GM21447 (cell line): ENCODE data around the gene OCSTAMP.

Source experiments
- ATAC-seq: cut with Tn5 transposase; IDR thresholded peaks from one replicate; pipeline ENCODE4 v1.9.1; 2021; ENCODE audit not compliant: unreplicated experiment

OCSTAMP gene

GRCh38 chr20:46520976-46521579, 29.4 kb downstream of the OCSTAMP start:
- no peak for ATAC-seq

- ATAC-seq = no peak
Measured at GRCh38 chr20:46520540-46520939, 29.9 kb downstream of the OCSTAMP start.

DNA sequence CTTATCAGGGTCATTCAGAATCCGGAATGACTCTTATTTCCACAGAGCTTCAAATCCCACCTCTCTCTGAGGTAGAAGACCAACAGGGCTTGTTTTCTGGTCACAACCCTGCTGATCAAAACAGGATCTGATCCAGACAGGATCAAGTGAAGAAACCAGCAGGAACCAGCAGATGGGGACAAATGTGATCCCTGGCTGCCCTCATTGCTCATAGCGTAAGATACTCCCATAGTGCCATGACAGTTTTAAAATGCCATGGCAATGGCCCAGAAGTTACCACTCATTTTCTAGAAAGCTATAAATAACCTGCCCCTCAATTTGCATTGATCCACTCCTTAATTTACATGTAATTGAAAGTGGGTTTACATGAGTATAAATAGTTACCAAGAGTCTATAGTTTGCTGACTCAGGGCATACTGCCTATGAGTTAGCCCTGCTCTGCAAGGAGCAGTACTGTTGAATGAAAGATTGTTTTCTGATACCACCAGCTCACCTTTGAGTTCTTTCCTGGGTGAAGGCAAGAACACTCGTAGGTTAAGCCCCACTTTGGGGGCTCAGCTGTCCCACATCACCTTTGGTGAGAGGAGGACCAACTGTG, 30.9 kb downstream of the OCSTAMP start:
- ATAC-seq = no peak

DNA sequence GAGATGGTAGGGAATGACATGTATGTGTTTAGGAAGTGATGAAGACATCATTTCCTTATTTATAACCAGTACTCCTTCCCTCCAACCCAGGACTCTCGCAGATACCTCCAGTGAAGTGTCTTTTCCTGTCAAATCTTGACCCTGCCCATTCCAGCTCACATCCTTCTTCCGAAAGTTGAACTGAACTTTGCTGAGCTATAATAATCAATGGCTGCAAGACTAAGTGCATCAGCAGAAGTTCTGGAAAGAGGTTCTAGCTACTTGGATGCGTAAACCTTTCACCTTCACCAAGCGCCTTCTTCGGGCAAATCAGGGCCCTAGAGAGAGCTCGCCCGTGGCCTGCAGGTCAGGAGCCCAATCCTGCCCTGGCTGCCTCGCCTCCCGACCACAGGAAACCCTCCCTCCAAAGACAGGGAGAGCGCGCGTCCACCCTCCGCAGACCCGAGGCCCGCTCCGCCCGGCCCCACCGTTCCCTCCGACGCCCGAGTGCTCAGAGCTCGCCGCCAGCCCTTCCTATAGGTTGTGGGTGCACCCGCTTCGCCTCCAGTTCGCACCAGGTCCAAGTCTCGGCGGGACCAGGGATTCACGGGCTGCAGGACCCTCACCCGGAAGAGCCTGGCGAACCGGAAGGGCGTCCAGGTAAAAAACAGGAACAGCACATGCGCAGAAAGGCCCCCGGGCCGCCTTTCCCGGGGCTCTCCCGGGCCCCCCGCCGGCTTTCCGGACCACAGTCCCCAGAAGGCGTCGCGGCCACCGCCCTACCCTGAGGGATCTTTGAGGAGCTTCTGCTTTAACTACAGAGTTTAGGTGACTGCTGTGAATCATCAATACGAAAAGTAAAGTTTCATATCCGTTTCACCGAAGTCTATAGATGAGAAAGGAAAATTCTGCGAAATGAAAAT, 37.3 kb downstream of the OCSTAMP start, which contains the start of gene ZNF334:
Gene ZNF334, minus strand, starts transcription at position 617 of the 902 bp plus-strand sequence. CDS start 1,457 bp downstream, outside the sequence.
- ATAC-seq = peak; percentile 85

- ATAC-seq = no peak
Measured at GRCh38 chr20:46509523-46509922, 40.9 kb downstream of the OCSTAMP start.

DNA sequence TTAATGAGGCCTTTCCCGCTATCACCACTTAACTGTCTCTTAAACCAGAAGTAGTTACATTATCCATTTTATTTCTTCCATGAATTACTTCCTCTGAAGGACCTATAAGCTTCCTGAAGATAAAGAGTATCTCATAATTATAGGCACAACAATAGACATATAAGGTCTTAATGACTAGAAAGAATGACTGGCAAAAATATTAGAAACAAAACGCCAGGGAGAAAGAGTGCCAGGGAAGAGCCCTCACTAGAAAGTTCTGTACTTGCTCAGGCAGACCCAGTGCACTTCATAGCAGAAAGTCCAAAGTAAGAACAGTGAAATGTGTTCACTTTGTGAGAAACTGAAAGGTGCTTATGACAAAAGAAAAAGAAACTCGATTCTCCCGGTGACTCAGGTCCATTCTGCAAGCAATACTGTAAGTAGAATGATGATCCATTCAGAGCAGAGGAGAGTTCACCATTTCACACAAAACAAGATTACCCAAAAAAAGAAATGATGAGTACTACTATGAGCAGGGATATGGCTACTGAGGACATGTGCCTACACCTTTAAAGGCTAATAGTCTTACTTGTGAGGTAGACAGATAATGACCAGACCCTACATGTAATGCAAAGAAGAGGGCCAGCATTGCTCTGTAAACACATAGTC, 42.6 kb downstream of the OCSTAMP start:
- ATAC-seq = no peak

DNA sequence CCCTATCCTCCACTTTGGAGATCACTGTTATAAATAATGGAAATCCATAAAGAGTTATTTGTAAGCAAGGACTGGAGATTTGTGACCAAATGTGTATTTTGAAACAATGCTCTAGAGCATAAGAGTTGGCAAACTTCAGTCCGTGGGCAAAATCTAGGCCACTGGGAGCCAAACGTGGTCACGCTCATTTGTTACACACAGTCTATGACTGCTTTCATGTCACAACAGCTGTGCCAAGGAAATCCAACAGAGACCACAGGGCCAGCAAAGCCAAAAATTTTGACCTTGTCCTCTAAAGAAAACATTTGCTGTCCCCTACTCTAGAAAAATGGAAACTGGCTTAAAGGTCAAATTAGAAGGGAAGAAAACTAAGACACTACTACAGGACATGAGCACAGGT, 44.9 kb downstream of the OCSTAMP start:
- no peak for ATAC-seq

GRCh38 chr20:46501961-46502360, 48.5 kb downstream of the OCSTAMP start:
- no peak for ATAC-seq

- ATAC-seq = no peak
Measured at GRCh38 chr20:46501337-46501942, 49.0 kb downstream of the OCSTAMP start.

DNA sequence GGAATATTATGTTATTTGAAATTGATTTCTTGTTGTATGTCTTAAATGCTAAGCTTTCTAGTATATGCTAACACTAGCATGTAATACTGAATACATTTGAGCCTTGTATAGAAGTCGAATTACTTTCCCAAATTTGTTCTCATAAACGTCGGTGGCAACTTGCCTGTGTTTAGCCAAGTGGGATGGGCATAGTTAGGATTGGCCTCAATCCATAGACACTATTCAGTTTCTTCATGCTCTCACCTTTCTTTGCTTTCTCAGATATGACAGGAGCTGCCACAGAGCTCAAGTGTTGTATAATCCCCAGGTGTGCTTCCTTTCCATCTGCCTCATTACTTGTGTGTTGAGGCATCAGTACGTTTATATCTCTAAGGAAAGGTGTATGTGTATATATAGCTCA, 56.4 kb downstream of the OCSTAMP start:
- no peak for ATAC-seq

GRCh38 chr20:46491354-46491753, 59.1 kb downstream of the OCSTAMP start:
- ATAC-seq = no peak
